DOHH2 (cell line): ENCODE results near the gene TRIM16.
"Not testable (repeated sequence)": the region's sequence is repeated elsewhere in the genome, so short reads cannot be mapped to it uniquely, and the experiment has no call there.

Experiments used
- CTCF ChIP-seq: fragments of 200-600 bp; sonication (generic); IDR thresholded peaks from one replicate; pipeline ENCODE4 v1.5.1; 2014; ENCODE audit warnings: antibody characterized with exemption, mild to moderate bottlenecking, low read depth, low read length; ENCODE audit not compliant: poor library complexity, severe bottlenecking
- EZH2phosphoT487 ChIP-seq: fragments of 200-600 bp; sonication (generic); IDR thresholded peaks from 2 replicates; pipeline ENCODE4 v1.6.1; 2017; ENCODE audit warnings: borderline replicate concordance, mild to moderate bottlenecking, antibody characterized with exemption, low read length, moderate library complexity, mixed read lengths

GRCh38 chr17:15590844-15591243 lies 93.3 kb downstream of the TRIM16 start:
- TF ChIP-seq CTCF, EZH2phosphoT487: not testable (repeated sequence)
